Neuronal stem cell (in vitro differentiated cells): Measurements from ENCODE around the gene STK38L.

Source experiments
- DNase-seq: peaks from one replicate; pipeline ENCODE4 v3.0.0-alpha.2; 2013; ENCODE audit warnings: low spot score
- H2AFZ ChIP-seq: one replicate; pipeline ENCODE4 v1.6.1; 2013; ENCODE audit warnings: mild to moderate bottlenecking, low read length, inconsistent platforms
- H2AK5ac ChIP-seq: 2 replicates; pipeline ENCODE4 v1.6.1; 2013; ENCODE audit warnings: low read depth, mild to moderate bottlenecking, inconsistent platforms, low read length, moderate library complexity, mixed read lengths
- H2BK120ac ChIP-seq: 2 replicates; pipeline ENCODE4 v1.6.1; 2013; ENCODE audit warnings: low read depth, mild to moderate bottlenecking, inconsistent platforms, low read length, moderate library complexity, mixed read lengths
- H2BK12ac ChIP-seq: one replicate; pipeline ENCODE4 v1.6.1; 2013; ENCODE audit warnings: low read length, inconsistent platforms
- H2BK15ac ChIP-seq: 2 replicates; pipeline ENCODE4 v1.6.1; 2013; ENCODE audit warnings: mild to moderate bottlenecking, low read length, inconsistent platforms, mixed read lengths
- H2BK5ac ChIP-seq: one replicate; pipeline ENCODE4 v1.6.1; 2013; ENCODE audit warnings: inconsistent platforms, mild to moderate bottlenecking, low read length, moderate library complexity
- H3K14ac ChIP-seq: one replicate; pipeline ENCODE4 v1.6.1; 2013; ENCODE audit warnings: low read length, inconsistent platforms
- H3K18ac ChIP-seq: 2 replicates; pipeline ENCODE4 v1.6.1; 2013; ENCODE audit warnings: low read length, inconsistent platforms
- H3K23ac ChIP-seq: 2 replicates; pipeline ENCODE4 v1.6.1; 2013; ENCODE audit warnings: low read depth, mild to moderate bottlenecking, mixed read lengths, low read length, inconsistent platforms; ENCODE audit not compliant: poor library complexity
- H3K27ac ChIP-seq: replicated peaks from 3 replicates; pipeline ENCODE4 v1.5.1; 2013; ENCODE audit warnings: low read length, inconsistent platforms
- H3K27me3 ChIP-seq, 3 experiments: 2 replicates each; pipeline ENCODE4 v1.6.1; 2013; ENCODE audit warnings: low read length in 3 of 3, mild to moderate bottlenecking in 2 of 3, inconsistent platforms in 1 of 3, low read depth in 1 of 3, mixed read lengths in 1 of 3, moderate library complexity in 1 of 3; ENCODE audit not compliant: control insufficient read depth in 3 of 3, insufficient read depth in 3 of 3
- H3K36me3 ChIP-seq, 2 donors: replicated peaks in 1 of 2; 2 replicates each; pipeline ENCODE4 v1.6.1; 2013; ENCODE audit warnings: low read length in 2 of 2; ENCODE audit not compliant: control insufficient read depth in 2 of 2, insufficient read depth in 2 of 2
- H3K4ac ChIP-seq: 2 replicates; pipeline ENCODE4 v1.6.1; 2013; ENCODE audit warnings: inconsistent platforms, mild to moderate bottlenecking, low read length, moderate library complexity
- H3K4me1 ChIP-seq, 2 donors: 1 replicate in 1 of 2; 2 replicates in 1 of 2; pipeline ENCODE4 v1.6.1; 2013; ENCODE audit warnings: low read length in 2 of 2, low read depth in 1 of 2; ENCODE audit not compliant: control insufficient read depth in 2 of 2, insufficient read depth in 1 of 2
- H3K4me2 ChIP-seq: one replicate; pipeline ENCODE4 v1.6.1; 2013; ENCODE audit warnings: mild to moderate bottlenecking, low read length, inconsistent platforms; ENCODE audit not compliant: insufficient read depth, poor library complexity, severe bottlenecking
- H3K4me3 ChIP-seq, 2 donors: 2 replicates each; pipeline ENCODE4 v1.5.1; 2013; ENCODE audit warnings: low read length in 2 of 2, mild to moderate bottlenecking in 2 of 2, inconsistent platforms in 1 of 2, moderate library complexity in 1 of 2
- H3K79me1 ChIP-seq: one replicate; pipeline ENCODE4 v1.6.1; 2013; ENCODE audit warnings: low read depth, mild to moderate bottlenecking, inconsistent platforms, low read length, moderate library complexity
- H3K9ac ChIP-seq: one replicate; pipeline ENCODE4 v1.6.1; 2013; ENCODE audit warnings: mild to moderate bottlenecking, low read depth, low read length, inconsistent platforms; ENCODE audit not compliant: poor library complexity
- H3K9me3 ChIP-seq, 2 donors: replicated peaks in 1 of 2; 2 replicates each; pipeline versions ENCODE3 to v1.6.1; 2013; ENCODE audit warnings: low read length in 2 of 2, mild to moderate bottlenecking in 2 of 2, inconsistent platforms in 1 of 2, low read depth in 1 of 2, mixed read lengths in 1 of 2, moderate library complexity in 1 of 2; ENCODE audit not compliant: control insufficient read depth in 2 of 2, insufficient read depth in 1 of 2
- H4K8ac ChIP-seq: one replicate; pipeline ENCODE4 v1.6.1; 2013; ENCODE audit warnings: low read depth, mild to moderate bottlenecking, inconsistent platforms, low read length, moderate library complexity
- H4K91ac ChIP-seq: one replicate; pipeline ENCODE4 v1.6.1; 2013; ENCODE audit warnings: low read length, low read depth, mild to moderate bottlenecking, inconsistent platforms; ENCODE audit not compliant: poor library complexity
- WGBS, 2 donors: extraction: QIAGEN DNeasy Blood & Tissue Kit; methylation state at CpG; one replicate each; pipeline ENCODE4 v1.1.7; 2013; ENCODE audit warnings: missing lambda C conversion rate in 2 of 2, mixed read lengths in 1 of 2; ENCODE audit not compliant: insufficient read length in 2 of 2, insufficient replicate concordance in 1 of 2; ENCODE audit errors: extremely low coverage in 2 of 2; 5-methylcytosine and 5-hydroxymethylcytosine counted together

Gene STK38L

GRCh38 chr12:27337376-27337775, 93.3 kb downstream of the STK38L start:
- no peak overlapping the region for H3K9ac ChIP-seq
- H3K18ac ChIP-seq = no peak overlapping the region
- H3K27ac ChIP-seq = no peak overlapping the region
- H3K4me1 ChIP-seq = peaks cover 2% of the 10 kb centered on the region in 2 donors
- H4K91ac ChIP-seq = no peak overlapping the region
- no peak overlapping the region for H2AK5ac ChIP-seq
- H3K4me2 ChIP-seq = no peak overlapping the region
- no peak overlapping the region for H2BK5ac ChIP-seq
- H3K23ac ChIP-seq = no peak overlapping the region
- no CpG with 5 or more reads among the region's 1 CpG for WGBS, 2 donors
- H2BK15ac ChIP-seq = no peak overlapping the region
- no peak overlapping the region for H4K8ac ChIP-seq
- peaks cover 2 to 7% of the 10 kb centered on the region in 2 donors for H3K9me3 ChIP-seq
- no peak overlapping the region for H3K14ac ChIP-seq
- no peak overlapping the region for H2BK120ac ChIP-seq
- H3K36me3 ChIP-seq = no peaks in the 10 kb centered on the region
- H3K27me3 ChIP-seq = peaks cover 0 to 15% (median 0%) of the 10 kb centered on the region in 3 experiments
- H2BK12ac ChIP-seq = peak overlapping the region; percentile 35
- H3K79me1 ChIP-seq = no peaks in the 10 kb centered on the region
- no peak overlapping the region for H3K4me3 ChIP-seq
- DNase-seq = no peak
- H2AFZ ChIP-seq = no peak overlapping the region
- no peak overlapping the region for H3K4ac ChIP-seq

DNA sequence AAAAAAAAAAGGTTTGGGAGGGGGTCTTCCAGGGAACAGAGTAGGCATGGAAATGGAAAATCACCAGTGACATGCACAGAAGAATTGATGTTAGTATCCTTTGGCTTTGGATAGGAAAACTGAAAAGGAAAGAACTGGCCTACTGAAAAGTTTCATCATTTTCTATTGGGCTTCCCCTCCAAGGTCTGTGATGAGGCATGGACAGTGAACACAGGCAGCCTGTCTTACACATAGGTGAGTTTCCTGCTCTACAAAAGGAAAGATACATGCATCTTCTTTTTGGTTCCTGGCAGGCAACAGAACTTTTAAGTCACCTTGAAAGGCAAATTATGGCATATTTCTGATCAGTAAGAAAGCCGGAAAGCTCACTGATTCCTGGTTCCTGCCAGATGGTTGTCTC, 94.4 kb downstream of the STK38L start:
- no peak overlapping the region for H3K4me2 ChIP-seq
- no peak overlapping the region for H3K27ac ChIP-seq
- peaks cover 0 to 9% (median 0%) of the 10 kb centered on the region in 3 experiments for H3K27me3 ChIP-seq
- H2BK120ac ChIP-seq = no peak overlapping the region
- no peak overlapping the region for H2BK15ac ChIP-seq
- H3K9ac ChIP-seq = no peak overlapping the region
- no peaks in the 10 kb centered on the region for H3K79me1 ChIP-seq
- no CpG with 5 or more reads among the region's 1 CpG for WGBS, 2 donors
- H3K36me3 ChIP-seq = no peaks in the 10 kb centered on the region
- H3K9me3 ChIP-seq = peaks cover 2 to 7% of the 10 kb centered on the region in 2 donors
- H2AK5ac ChIP-seq = no peak overlapping the region
- H2BK5ac ChIP-seq = no peak overlapping the region
- no peak overlapping the region for H2BK12ac ChIP-seq
- DNase-seq = no peak
- H4K8ac ChIP-seq = no peak overlapping the region
- H3K18ac ChIP-seq = no peak overlapping the region
- no peak overlapping the region for H4K91ac ChIP-seq
- no peak overlapping the region for H2AFZ ChIP-seq
- no peak overlapping the region for H3K14ac ChIP-seq
- H3K4me1 ChIP-seq = peaks cover 0 to 2% of the 10 kb centered on the region in 2 donors
- no peak overlapping the region for H3K4ac ChIP-seq
- H3K4me3 ChIP-seq = no peak overlapping the region
- H3K23ac ChIP-seq = no peak overlapping the region

- DNase-seq = no peak
- no peak overlapping the region for H4K8ac ChIP-seq
- H3K23ac ChIP-seq = no peak overlapping the region
- H2BK5ac ChIP-seq = no peak overlapping the region
- H2BK12ac ChIP-seq = no peak overlapping the region
- no peak overlapping the region for H2AK5ac ChIP-seq
- no peak overlapping the region for H2AFZ ChIP-seq
- H3K18ac ChIP-seq = no peak overlapping the region
- peaks cover 2 to 7% of the 10 kb centered on the region in 2 donors for H3K9me3 ChIP-seq
- H2BK15ac ChIP-seq = no peak overlapping the region
- no peak overlapping the region for H3K4me2 ChIP-seq
- no peak overlapping the region for H3K4me3 ChIP-seq
- H2BK120ac ChIP-seq = no peak overlapping the region
- H3K4me1 ChIP-seq = no peaks in the 10 kb centered on the region
- H3K79me1 ChIP-seq = no peaks in the 10 kb centered on the region
- no peak overlapping the region for H3K9ac ChIP-seq
- no peak overlapping the region for H4K91ac ChIP-seq
- H3K27ac ChIP-seq = no peak overlapping the region
- H3K14ac ChIP-seq = no peak overlapping the region
- H3K27me3 ChIP-seq = peaks cover 0 to 2% (median 0%) of the 10 kb centered on the region in 3 experiments
- no peaks in the 10 kb centered on the region for H3K36me3 ChIP-seq
- no CpG with 5 or more reads among the region's 3 CpGs for WGBS, 2 donors
- no peak overlapping the region for H3K4ac ChIP-seq
These were observed 96.9 kb downstream of the STK38L start for GRCh38 chr12:27340971-27341370.

DNA sequence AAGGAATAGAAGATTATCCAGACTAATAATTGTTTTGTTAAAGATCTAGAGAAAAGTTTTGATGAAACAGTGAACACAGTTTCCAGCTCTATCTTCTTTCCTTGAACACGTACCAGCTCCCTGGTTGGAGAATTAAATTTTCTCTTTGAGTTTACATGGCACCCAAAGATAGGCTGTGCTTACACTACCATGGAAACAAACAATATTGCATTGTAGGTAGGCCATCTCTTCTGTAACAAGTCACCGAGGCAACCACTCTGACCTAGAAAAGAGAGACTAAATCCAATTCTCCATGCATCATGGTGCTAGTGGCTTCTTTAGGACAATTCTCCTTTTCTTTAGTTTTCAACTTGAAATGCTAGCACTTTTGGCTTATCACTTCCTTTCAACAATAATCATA, 98.5 kb downstream of the STK38L start:
- Histone ChIP-seq H3K4ac (no peak overlapping the region), H2BK120ac (no peak overlapping the region), H3K4me3 (no peak overlapping the region), H3K79me1 (no peaks in the 10 kb centered on the region), H3K36me3 (no peaks in the 10 kb centered on the region), H2AK5ac (no peak overlapping the region), H2BK15ac (no peak overlapping the region), H3K9me3 (peaks cover 0 to 7% of the 10 kb centered on the region in 2 donors), H3K23ac (no peak overlapping the region), H2AFZ (no peak overlapping the region), H3K27ac (no peak overlapping the region), H3K4me2 (no peak overlapping the region), H2BK5ac (no peak overlapping the region), H3K9ac (no peak overlapping the region), H3K27me3 (no peaks in the 10 kb centered on the region), H3K18ac (no peak overlapping the region), H3K14ac (no peak overlapping the region), H4K8ac (no peak overlapping the region), H3K4me1 (no peaks in the 10 kb centered on the region), H4K91ac (no peak overlapping the region), H2BK12ac (no peak overlapping the region)
- DNase-seq = no peak
- no CpG with 5 or more reads among the region's 2 CpGs for WGBS, 2 donors
